Posterior vena cava (tissue), 2 donors: Measurements from ENCODE around the gene DCBLD2. TPM values are rescaled to one million over a fixed set of nuclear protein-coding genes. Genes with fewer than 3 reads are reported as not detected.

Experiments used
- DNase-seq: peaks from one replicate; pipeline ENCODE4 v3.0.0-alpha.2; 2020; ENCODE audit warnings: low spot score
- intact Hi-C, 2 donors: fragments of 100-400 bp; cut with DNase I; formaldehyde crosslinking; loops; one replicate each; pipeline versions ENCODE4 v1.14.1 to v1.14.2; 2022 to 2023
- total RNA-seq, 2 donors: library from RNA; stranded (reverse); fragmentation: NEBNext Ultra II Directional; extraction: Animal tissue kit (Norgen Biotek cat#: 25700); gene quantifications; one replicate each; pipeline ENCODE4 v1.2.1, GENCODE V29; 2021
- donor health status: DM: yes; HTN: yes; CAD: no.
- donor health status: DM: yes; HTN: yes; CAD: no.

Gene DCBLD2
- total RNA-seq, 2 donors from 2014 or later: 27.9 to 28.8 TPM

DNA sequence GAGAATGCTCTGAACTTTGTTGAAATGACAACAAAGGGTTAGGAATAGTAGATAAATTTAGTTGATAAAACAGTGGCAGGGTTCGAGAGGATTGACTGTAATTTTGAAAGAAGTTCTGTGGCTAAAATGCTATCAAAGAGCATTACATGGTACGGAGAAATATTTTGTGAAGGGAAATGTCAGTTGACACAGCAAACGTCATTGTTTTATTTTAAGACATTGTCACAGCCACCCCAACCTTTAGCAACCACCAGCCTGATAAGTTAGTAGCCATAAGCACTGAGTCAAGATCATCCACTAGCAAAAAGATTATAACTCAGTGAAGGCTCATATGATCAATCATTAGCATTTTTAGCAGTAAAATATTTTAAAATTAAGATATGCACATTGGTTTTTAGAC, 147.0 kb downstream of the DCBLD2 start:
- intact Hi-C loops: no loop called here
- DNase-seq: no peak

- no peak for DNase-seq
- intact Hi-C loops: no loop called here
Observed at GRCh38 chr3:98750276-98750919, 151.1 kb downstream of the DCBLD2 start.

- no peak for DNase-seq
- intact Hi-C loops: no loop called here
Observed at GRCh38 chr3:98746882-98747281, 154.6 kb downstream of the DCBLD2 start.

DNA sequence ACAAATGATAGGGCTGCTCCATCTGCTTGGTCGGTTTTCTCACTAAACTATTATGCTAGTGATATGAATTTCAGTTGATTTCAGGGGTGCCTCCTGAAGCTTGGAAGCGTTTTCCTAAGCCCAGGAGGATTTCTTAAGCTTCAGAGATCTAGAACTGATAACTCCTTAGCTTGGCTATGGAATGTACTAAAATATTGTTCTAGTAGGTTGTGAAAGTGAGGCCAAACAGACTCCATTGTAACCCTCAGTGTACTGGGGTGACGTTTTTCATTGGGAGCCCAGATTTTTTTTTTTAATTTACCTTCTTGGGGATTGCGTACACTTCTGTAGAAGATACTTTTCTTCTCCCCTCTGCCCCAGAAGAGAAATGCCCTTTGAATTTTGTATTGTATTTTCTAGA, 155.4 kb downstream of the DCBLD2 start:
- DNase-seq: no peak
- intact Hi-C loops: no loop called here

Other genes starting within 250 kb of the DCBLD2 start
- 1 to 10 TPM; 6.8 to 7.5 TPM for gene ST3GAL6, start 138.4 kb downstream of the DCBLD2 start, total RNA-seq